ENCODE data around the gene SLC9A9. TPM values are rescaled to one million over a fixed set of nuclear protein-coding genes. Genes with fewer than 3 reads are reported as not detected.

SLC9A9 gene
- total RNA-seq, 2 donors from 2014 or later, result 23.6 to 31.0 TPM

- no peak overlapping the region for H3K27ac ChIP-seq
- no peaks in the 10 kb centered on the region for H3K4me1 ChIP-seq (replicated peaks)
- intact Hi-C loops (cut with DNase I), result no loop called here
- TF ChIP-seq POLR2AphosphoS5 (IDR thresholded peaks at IDR 0.05) (no peak), POLR2A (IDR thresholded peaks at IDR 0.05) (no peak), CTCF (IDR thresholded peaks at IDR 0.05) (no peak)
- no peak for DNase-seq (ENCODE audit: low spot score)
- 67% methylated on average over 2 of the region's 2 CpGs for WGBS
- H3K36me3 ChIP-seq, result no peaks in the 10 kb centered on the region
- H3K27me3 ChIP-seq (replicated peaks; ENCODE audit: insufficient read depth), result no peaks in the 10 kb centered on the region
- H3K4me3 ChIP-seq, result no peak overlapping the region
- no peaks in the 10 kb centered on the region for H3K9me3 ChIP-seq
These were observed 285.5 kb downstream of the SLC9A9 start for GRCh38 chr3:143562789-143563188.

- no peaks in the 10 kb centered on the region for H3K4me1 ChIP-seq (replicated peaks)
These were observed 289.0 kb downstream of the SLC9A9 start for GRCh38 chr3:143559296-143559695.

GRCh38 chr3:143552851-143553250, 295.4 kb downstream of the SLC9A9 start:
- no peak for TF ChIP-seq CTCF (IDR thresholded peaks at IDR 0.05)
- TF ChIP-seq POLR2A (IDR thresholded peaks at IDR 0.05), result no peak
- H3K9me3 ChIP-seq, result no peaks in the 10 kb centered on the region
- H3K27ac ChIP-seq, result no peak overlapping the region
- WGBS, result 63% methylated on average over 3 of the region's 3 CpGs
- H3K36me3 ChIP-seq, result no peaks in the 10 kb centered on the region
- no peaks in the 10 kb centered on the region for H3K4me1 ChIP-seq (replicated peaks)
- no peak overlapping the region for H3K4me3 ChIP-seq
- H3K27me3 ChIP-seq (replicated peaks; ENCODE audit: insufficient read depth), result no peaks in the 10 kb centered on the region
- intact Hi-C loops (cut with DNase I), result no loop called here
- no peak for DNase-seq (ENCODE audit: low spot score)

More at GRCh38 chr3:143559296-143559695, 289.0 kb downstream of the SLC9A9 start:
- Histone ChIP-seq H3K27ac (no peak overlapping the region), H3K4me3 (no peak overlapping the region), H3K9me3 (no peaks in the 10 kb centered on the region), H3K36me3 (no peaks in the 10 kb centered on the region), H3K27me3 (replicated peaks; ENCODE audit: insufficient read depth) (no peaks in the 10 kb centered on the region)
- 91% methylated on average over 3 of the region's 3 CpGs for WGBS
- intact Hi-C loops (cut with DNase I), result no loop called here
- DNase-seq (ENCODE audit: low spot score), result no peak
- TF ChIP-seq CTCF (IDR thresholded peaks at IDR 0.05) (no peak), POLR2A (IDR thresholded peaks at IDR 0.05) (no peak), POLR2AphosphoS5 (IDR thresholded peaks at IDR 0.05) (no peak)

GRCh38 chr3:143551761-143552160, 296.5 kb downstream of the SLC9A9 start:
- H3K27ac ChIP-seq, result no peak overlapping the region
- TF ChIP-seq POLR2A (IDR thresholded peaks at IDR 0.05), result no peak
- no peaks in the 10 kb centered on the region for H3K36me3 ChIP-seq
- no peaks in the 10 kb centered on the region for H3K4me1 ChIP-seq (replicated peaks)
- WGBS, result 89% methylated on average over 2 of the region's 2 CpGs
- H3K9me3 ChIP-seq, result no peaks in the 10 kb centered on the region
- H3K27me3 ChIP-seq (replicated peaks; ENCODE audit: insufficient read depth), result no peaks in the 10 kb centered on the region
- intact Hi-C loops (cut with DNase I), result no loop called here
- no peak for DNase-seq (ENCODE audit: low spot score)
- no peak overlapping the region for H3K4me3 ChIP-seq

GRCh38 chr3:143548861-143549497, 299.3 kb downstream of the SLC9A9 start:
- TF ChIP-seq POLR2AphosphoS5 (IDR thresholded peaks at IDR 0.05) (no peak), CTCF (IDR thresholded peaks at IDR 0.05) (no peak), POLR2A (IDR thresholded peaks at IDR 0.05) (no peak)
- H3K4me3 ChIP-seq, result no peak overlapping the region
- H3K9me3 ChIP-seq, result no peaks in the 10 kb centered on the region
- intact Hi-C loops (cut with DNase I), result no loop called here
- no peaks in the 10 kb centered on the region for H3K4me1 ChIP-seq (replicated peaks)
- DNase-seq (ENCODE audit: low spot score), result no peak
- 58% methylated on average over 2 of the region's 2 CpGs for WGBS
- no peak overlapping the region for H3K27ac ChIP-seq
- H3K27me3 ChIP-seq (replicated peaks; ENCODE audit: insufficient read depth), result no peaks in the 10 kb centered on the region
- H3K36me3 ChIP-seq, result no peaks in the 10 kb centered on the region

All from prostate gland (tissue), 2 donors.